Renal cortical epithelial cell (primary cell): ENCODE measurements around the gene ACTR6. TPM values are rescaled to one million over a fixed set of nuclear protein-coding genes. Genes with fewer than 3 reads are reported as not detected.
"Not testable (repeated sequence)": the region's sequence is repeated elsewhere in the genome, so short reads cannot be mapped to it uniquely, and the experiment has no call there.

Source experiments
- DNase-seq: peaks from one replicate; pipeline ENCODE4 v3.0.0-alpha.2; 2011; ENCODE audit warnings: low read depth
- total RNA-seq: library from RNA; depleted of rRNA; stranded (reverse); fragments of >200 nt; gene quantifications from 2 replicates; pipeline ENCODE4 v1.2.3, GENCODE V29; 2014

The ACTR6 gene
- total RNA-seq = 22.9 and 27.6 TPM in 2 replicates

DNA sequence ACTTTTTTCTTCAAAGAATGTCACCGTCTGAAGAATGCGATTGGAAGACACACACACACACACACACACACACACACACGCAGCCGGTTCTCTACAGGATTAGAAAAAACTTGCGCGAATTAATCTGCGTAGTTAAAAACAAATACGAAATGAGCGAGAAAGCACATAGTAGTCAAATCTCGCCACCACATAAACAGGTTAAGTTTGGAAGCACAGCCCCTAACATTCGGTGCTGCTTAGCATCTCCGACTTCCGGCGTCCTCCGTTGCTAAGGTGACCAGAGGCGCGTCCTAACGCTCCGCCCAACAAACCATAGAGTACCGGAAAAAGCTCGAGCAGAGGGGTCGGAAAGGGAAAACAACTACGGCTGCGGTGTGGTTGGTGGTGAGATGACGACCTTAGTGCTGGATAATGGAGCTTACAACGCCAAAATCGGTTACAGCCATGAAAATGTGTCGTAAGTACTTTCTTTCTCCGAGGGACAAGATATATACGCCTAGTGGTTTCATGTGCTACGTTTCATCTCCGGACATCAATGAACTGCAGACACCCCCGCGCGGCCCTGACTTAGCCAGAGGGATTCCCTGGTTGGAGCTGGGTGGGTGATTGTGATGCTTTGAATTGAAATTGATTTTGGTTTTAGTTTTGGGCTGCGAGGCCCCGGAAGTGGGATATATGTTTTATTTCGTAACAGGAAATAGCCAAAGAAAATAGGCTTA, at the start of gene ACTR6:
Gene ACTR6 (plus strand): TSS at position 353 of the 719 bp plus-strand sequence. CDS start 37 bp downstream, at position 390.
- DNase-seq = peak; percentile 93

GRCh38 chr12:100151769-100152168, 48.8 kb upstream of the ACTR6 start:
- no peak for DNase-seq

GRCh38 chr12:100153131-100153530, 47.5 kb upstream of the ACTR6 start:
- DNase-seq = no peak

GRCh38 chr12:100154474-100155247, 46.0 kb upstream of the ACTR6 start:
- DNase-seq = peak; percentile 31

DNA sequence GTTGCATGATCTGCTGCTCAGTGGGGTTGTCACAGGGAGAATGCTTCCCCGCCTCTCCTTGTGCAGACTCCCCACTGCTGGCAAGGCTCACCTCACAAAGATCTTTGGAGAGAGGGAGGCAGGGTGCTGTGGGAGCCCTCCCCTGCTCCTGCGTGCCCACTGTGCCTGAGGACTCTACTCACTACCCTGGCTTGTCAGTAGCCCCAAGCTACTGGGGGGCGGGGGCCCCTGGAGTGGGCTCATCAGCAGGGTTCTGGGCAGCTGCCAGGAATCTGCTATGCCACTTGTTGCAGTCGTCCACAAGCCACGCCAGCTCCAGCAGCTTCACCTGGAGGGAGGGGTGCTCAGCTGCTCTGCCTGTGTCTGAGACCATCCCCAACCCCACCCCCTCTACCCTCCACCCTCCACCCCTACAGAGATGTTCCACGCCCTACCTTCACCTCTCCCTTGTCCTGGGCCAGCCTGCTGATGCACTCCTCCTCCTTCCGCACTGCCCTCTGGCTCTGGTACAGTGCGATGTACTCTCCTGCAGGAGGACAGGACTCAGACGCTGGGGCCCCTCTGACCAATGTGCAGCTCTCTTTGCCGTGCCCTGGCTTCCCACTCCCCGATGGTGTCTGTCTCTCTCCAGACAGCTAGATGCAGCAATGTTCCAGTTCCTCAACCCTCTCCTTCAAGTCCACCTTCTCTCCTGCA, 43.7 kb upstream of the ACTR6 start:
- no peak for DNase-seq

DNA sequence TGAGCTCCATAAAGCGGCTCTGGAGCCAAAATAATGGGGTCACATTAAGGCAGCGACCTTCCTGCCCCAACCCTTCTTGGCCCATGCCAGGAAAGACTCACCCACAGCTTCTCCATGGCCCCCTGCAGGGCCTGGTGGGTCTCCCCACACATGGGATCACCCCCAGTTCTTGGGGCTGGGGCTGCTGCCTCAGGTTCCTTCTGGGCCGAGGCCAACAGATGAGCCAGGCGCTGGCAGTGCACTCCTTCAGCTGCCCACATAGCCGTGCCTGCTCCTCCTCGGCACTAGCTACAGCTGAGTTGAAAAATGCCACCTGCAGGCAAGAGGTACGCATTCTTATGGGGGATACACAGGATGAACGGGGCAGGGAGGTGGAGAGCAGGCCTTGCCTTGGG, 43.2 kb upstream of the ACTR6 start:
- no peak for DNase-seq

DNA sequence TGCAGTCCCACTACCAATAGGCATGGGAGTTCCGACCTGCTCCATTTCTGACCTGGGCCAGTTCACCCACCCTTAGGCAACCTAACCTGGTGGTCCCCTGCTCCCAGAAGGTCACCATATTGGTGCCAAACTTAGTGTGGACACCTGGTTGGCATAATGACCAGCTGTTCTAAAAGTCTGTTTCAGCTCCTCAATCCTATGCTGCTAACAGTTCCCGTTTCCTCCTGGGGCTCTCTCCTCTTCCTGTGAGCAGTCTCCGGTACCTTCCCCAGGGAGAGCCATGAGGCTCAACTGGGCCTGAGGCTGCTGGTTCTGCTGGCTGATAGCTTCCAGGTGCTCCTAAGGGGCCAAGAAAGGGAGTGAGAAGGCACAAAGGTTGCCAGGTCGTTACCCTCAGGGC, 42.1 kb upstream of the ACTR6 start:
- DNase-seq = no peak

- no peak for DNase-seq
These were observed 41.1 kb upstream of the ACTR6 start for GRCh38 chr12:100159391-100160104.

GRCh38 chr12:100163416-100164152, 37.0 kb upstream of the ACTR6 start:
- peak; percentile 54 for DNase-seq

- DNase-seq = no peak
These were observed 36.4 kb upstream of the ACTR6 start for GRCh38 chr12:100164153-100164704.

DNA sequence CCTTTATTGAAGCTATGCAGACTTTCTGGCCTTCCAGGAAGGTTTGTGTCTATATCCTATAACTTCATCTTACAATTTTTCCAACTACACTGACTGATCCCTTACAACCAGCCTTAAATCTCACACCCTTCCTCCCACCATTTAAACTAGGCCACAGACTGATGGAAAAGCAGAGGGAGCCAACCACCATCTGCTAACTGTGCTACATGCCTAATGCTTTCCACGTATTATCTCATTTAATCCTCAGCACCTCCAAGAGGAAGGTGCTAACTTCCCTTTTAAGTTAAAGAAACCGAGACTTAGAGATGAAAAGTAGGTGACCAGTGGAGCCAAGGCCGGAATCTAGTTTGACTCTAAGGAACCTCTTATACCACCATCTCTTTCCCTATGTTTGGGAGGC, 35.3 kb upstream of the ACTR6 start:
- DNase-seq = no peak

DNA sequence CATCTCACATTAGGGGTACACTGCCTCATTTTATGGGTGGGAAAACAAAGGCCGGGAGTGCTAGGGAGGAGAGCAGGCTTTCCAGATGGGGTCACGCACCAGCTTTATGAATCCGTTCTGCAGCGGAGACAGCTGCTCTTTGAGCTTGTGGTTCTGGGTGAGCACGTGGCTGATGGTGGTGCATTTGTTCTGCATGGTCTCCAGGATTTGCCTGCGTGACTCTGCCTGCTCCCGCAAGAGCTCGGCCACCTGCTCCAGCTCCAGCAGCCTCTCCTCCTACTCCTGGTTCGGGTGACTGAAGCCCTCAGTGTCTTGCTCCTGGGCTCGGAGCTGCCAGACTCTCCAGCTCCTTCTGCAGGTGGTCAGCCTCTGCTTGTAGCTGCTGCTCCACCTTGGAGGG, 34.4 kb upstream of the ACTR6 start:
- no peak for DNase-seq

DNA sequence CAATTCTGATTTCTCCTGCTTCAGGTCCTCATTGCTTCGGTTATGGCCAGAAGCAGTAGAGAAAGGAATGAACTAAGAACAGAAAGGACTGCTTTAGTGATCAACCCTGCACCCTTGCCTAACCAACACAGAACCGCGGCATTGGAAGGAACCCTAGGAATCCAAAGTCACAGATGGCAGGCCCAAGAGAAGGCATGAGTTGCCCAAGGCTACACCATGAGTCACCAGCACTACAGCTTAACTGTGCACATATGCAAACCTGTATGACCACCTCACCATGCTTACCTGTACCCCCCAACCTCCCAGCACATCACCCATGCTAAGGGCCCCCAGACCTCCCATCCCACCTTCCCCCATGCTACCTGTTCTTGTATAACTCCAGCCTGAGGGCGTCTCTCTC, 32.1 kb upstream of the ACTR6 start:
- DNase-seq = no peak

DNA sequence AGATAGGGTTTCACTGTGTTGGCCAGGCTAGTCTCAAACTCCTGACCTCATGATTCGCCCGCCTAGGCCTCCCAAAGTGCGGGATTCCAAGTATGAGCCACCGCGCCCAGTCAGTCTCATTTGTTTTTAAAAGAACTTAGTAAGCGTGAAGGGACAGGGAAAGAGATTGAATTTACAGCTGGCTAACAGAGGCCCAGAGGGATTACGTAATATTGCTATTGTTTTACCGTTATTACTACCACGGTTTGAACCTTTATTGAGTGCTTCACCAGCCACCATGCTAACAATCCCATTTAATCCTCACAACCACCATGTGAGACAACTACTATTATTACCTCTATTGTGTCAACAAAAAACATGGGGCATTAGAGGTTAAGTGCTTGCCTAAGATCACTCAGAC, 31.3 kb upstream of the ACTR6 start:
- no peak for DNase-seq

- no peak for DNase-seq
These were observed 30.2 kb upstream of the ACTR6 start for GRCh38 chr12:100170313-100170858.

- no peak for DNase-seq
These were observed 29.4 kb upstream of the ACTR6 start for GRCh38 chr12:100171248-100171647.

DNA sequence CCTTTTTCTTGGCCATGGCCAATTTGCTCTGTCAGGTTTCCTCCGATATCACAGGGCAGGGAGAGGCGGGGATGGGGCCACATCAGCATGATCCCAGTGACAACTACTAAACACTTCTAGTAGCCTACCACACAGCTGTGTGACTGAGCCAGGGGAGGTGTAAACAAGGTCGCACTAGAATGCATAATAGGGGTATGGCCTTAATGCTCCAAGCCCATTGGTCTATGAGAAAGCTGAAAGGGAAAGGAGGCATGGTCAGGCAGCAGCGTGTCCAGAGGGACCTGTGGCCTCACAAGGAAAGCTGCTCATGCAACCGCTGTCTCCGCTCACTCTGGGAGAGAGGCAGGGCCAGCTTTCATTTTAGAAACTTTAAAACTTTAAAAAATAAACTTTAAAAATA, 27.5 kb upstream of the ACTR6 start:
- DNase-seq = no peak

GRCh38 chr12:100174495-100174894, 26.1 kb upstream of the ACTR6 start:
- DNase-seq = no peak

GRCh38 chr12:100176493-100176892, 24.1 kb upstream of the ACTR6 start:
- not testable (repeated sequence) for DNase-seq

GRCh38 chr12:100179252-100179651, 21.4 kb upstream of the ACTR6 start:
- no peak for DNase-seq
